ENCODE results near the gene ZNF423.
A peak's percentile ranks its signal among the peaks of the same experiment; 100 is the strongest.

The ZNF423 gene

GRCh38 chr16:49644145-49644463 is 211.8 kb downstream of the ZNF423 start:
- H3K9me3 ChIP-seq (ENCODE audit: control insufficient read depth, low read length), result peaks cover 20% of the 10 kb centered on the region
- H3K9ac ChIP-seq (ENCODE audit: low read length), result peak overlapping the region; percentile 77
- H3K4me1 ChIP-seq (ENCODE audit: control insufficient read depth, insufficient read depth, low read length), result peaks cover 28% of the 10 kb centered on the region
- DNase-seq (ENCODE audit: low read depth), result no peak
- H3K36me3 ChIP-seq (ENCODE audit: control insufficient read depth, insufficient read depth, low read length, severe bottlenecking), result no peaks in the 10 kb centered on the region
- peak overlapping the region; percentile 63 for H3K4me3 ChIP-seq (ENCODE audit: low read length)
- H3K27me3 ChIP-seq (replicated peaks; ENCODE audit: control insufficient read depth, insufficient read depth, low read length), result no peaks in the 10 kb centered on the region

GRCh38 chr16:49643429-49644144 is 212.3 kb downstream of the ZNF423 start:
- peak overlapping the region; percentile 77 for H3K9ac ChIP-seq (ENCODE audit: low read length)
- peak overlapping the region; percentile 63 for H3K4me3 ChIP-seq (ENCODE audit: low read length)
- no peaks in the 10 kb centered on the region for H3K27me3 ChIP-seq (replicated peaks; ENCODE audit: control insufficient read depth, insufficient read depth, low read length)
- H3K36me3 ChIP-seq (ENCODE audit: control insufficient read depth, insufficient read depth, low read length, severe bottlenecking), result no peaks in the 10 kb centered on the region
- H3K9me3 ChIP-seq (ENCODE audit: control insufficient read depth, low read length), result peaks cover 15% of the 10 kb centered on the region
- DNase-seq (ENCODE audit: low read depth), result peak; percentile 76
- H3K4me1 ChIP-seq (ENCODE audit: control insufficient read depth, insufficient read depth, low read length), result peaks cover 31% of the 10 kb centered on the region

GRCh38 chr16:49641250-49641649 is 214.7 kb downstream of the ZNF423 start:
- Histone ChIP-seq H3K4me3 (ENCODE audit: low read length) (no peak overlapping the region), H3K36me3 (ENCODE audit: control insufficient read depth, insufficient read depth, low read length, severe bottlenecking) (peaks cover 22% of the 10 kb centered on the region), H3K9me3 (ENCODE audit: control insufficient read depth, low read length) (no peaks in the 10 kb centered on the region), H3K9ac (ENCODE audit: low read length) (no peak overlapping the region), H3K27me3 (replicated peaks; ENCODE audit: control insufficient read depth, insufficient read depth, low read length) (no peaks in the 10 kb centered on the region), H3K4me1 (ENCODE audit: control insufficient read depth, insufficient read depth, low read length) (peaks cover 31% of the 10 kb centered on the region)
- no peak for DNase-seq (ENCODE audit: low read depth)

- DNase-seq (ENCODE audit: low read depth), result peak; percentile 4
- H3K4me3 ChIP-seq (ENCODE audit: low read length), result no peak overlapping the region
- no peak overlapping the region for H3K9ac ChIP-seq (ENCODE audit: low read length)
- peaks cover 27% of the 10 kb centered on the region for H3K36me3 ChIP-seq (ENCODE audit: control insufficient read depth, insufficient read depth, low read length, severe bottlenecking)
- peaks cover 31% of the 10 kb centered on the region for H3K4me1 ChIP-seq (ENCODE audit: control insufficient read depth, insufficient read depth, low read length)
- no peaks in the 10 kb centered on the region for H3K9me3 ChIP-seq (ENCODE audit: control insufficient read depth, low read length)
- H3K27me3 ChIP-seq (replicated peaks; ENCODE audit: control insufficient read depth, insufficient read depth, low read length), result no peaks in the 10 kb centered on the region
These were observed 215.3 kb downstream of the ZNF423 start for GRCh38 chr16:49640581-49640980.

GRCh38 chr16:49639739-49640431 is 216.0 kb downstream of the ZNF423 start:
- Histone ChIP-seq H3K27me3 (replicated peaks; ENCODE audit: control insufficient read depth, insufficient read depth, low read length) (no peaks in the 10 kb centered on the region), H3K4me1 (ENCODE audit: control insufficient read depth, insufficient read depth, low read length) (peaks cover 31% of the 10 kb centered on the region), H3K9me3 (ENCODE audit: control insufficient read depth, low read length) (no peaks in the 10 kb centered on the region), H3K4me3 (ENCODE audit: low read length) (peak overlapping the region; percentile 38), H3K9ac (ENCODE audit: low read length) (peak overlapping the region; percentile 53), H3K36me3 (ENCODE audit: control insufficient read depth, insufficient read depth, low read length, severe bottlenecking) (peaks cover 33% of the 10 kb centered on the region)
- DNase-seq (ENCODE audit: low read depth), result peak; percentile 85

GRCh38 chr16:49638673-49639610 is 217.0 kb downstream of the ZNF423 start:
- Histone ChIP-seq H3K4me1 (ENCODE audit: control insufficient read depth, insufficient read depth, low read length) (peaks cover 26% of the 10 kb centered on the region), H3K9ac (ENCODE audit: low read length) (peak overlapping the region; percentile 53), H3K9me3 (ENCODE audit: control insufficient read depth, low read length) (no peaks in the 10 kb centered on the region), H3K36me3 (ENCODE audit: control insufficient read depth, insufficient read depth, low read length, severe bottlenecking) (peaks cover 35% of the 10 kb centered on the region), H3K27me3 (replicated peaks; ENCODE audit: control insufficient read depth, insufficient read depth, low read length) (no peaks in the 10 kb centered on the region), H3K4me3 (ENCODE audit: low read length) (peak overlapping the region; percentile 38)
- peak; percentile 39 for DNase-seq (ENCODE audit: low read depth)

- Histone ChIP-seq H3K4me1 (ENCODE audit: control insufficient read depth, insufficient read depth, low read length) (peaks cover 17% of the 10 kb centered on the region), H3K36me3 (ENCODE audit: control insufficient read depth, insufficient read depth, low read length, severe bottlenecking) (peaks cover 35% of the 10 kb centered on the region), H3K27me3 (replicated peaks; ENCODE audit: control insufficient read depth, insufficient read depth, low read length) (no peaks in the 10 kb centered on the region), H3K4me3 (ENCODE audit: low read length) (no peak overlapping the region), H3K9me3 (ENCODE audit: control insufficient read depth, low read length) (no peaks in the 10 kb centered on the region), H3K9ac (ENCODE audit: low read length) (no peak overlapping the region)
- DNase-seq (ENCODE audit: low read depth), result no peak
These were observed 217.8 kb downstream of the ZNF423 start for GRCh38 chr16:49637933-49638672.

- Histone ChIP-seq H3K36me3 (ENCODE audit: control insufficient read depth, insufficient read depth, low read length, severe bottlenecking) (peaks cover 35% of the 10 kb centered on the region), H3K27me3 (replicated peaks; ENCODE audit: control insufficient read depth, insufficient read depth, low read length) (no peaks in the 10 kb centered on the region), H3K9ac (ENCODE audit: low read length) (no peak overlapping the region), H3K9me3 (ENCODE audit: control insufficient read depth, low read length) (no peaks in the 10 kb centered on the region), H3K4me1 (ENCODE audit: control insufficient read depth, insufficient read depth, low read length) (peaks cover 14% of the 10 kb centered on the region), H3K4me3 (ENCODE audit: low read length) (no peak overlapping the region)
- no peak for DNase-seq (ENCODE audit: low read depth)
These were observed 218.4 kb downstream of the ZNF423 start for GRCh38 chr16:49637511-49637910.

- Histone ChIP-seq H3K36me3 (ENCODE audit: control insufficient read depth, insufficient read depth, low read length, severe bottlenecking) (peaks cover 35% of the 10 kb centered on the region), H3K4me1 (ENCODE audit: control insufficient read depth, insufficient read depth, low read length) (peaks cover 21% of the 10 kb centered on the region), H3K9ac (ENCODE audit: low read length) (no peak overlapping the region), H3K27me3 (replicated peaks; ENCODE audit: control insufficient read depth, insufficient read depth, low read length) (no peaks in the 10 kb centered on the region), H3K4me3 (ENCODE audit: low read length) (no peak overlapping the region), H3K9me3 (ENCODE audit: control insufficient read depth, low read length) (no peaks in the 10 kb centered on the region)
- no peak for DNase-seq (ENCODE audit: low read depth)
These were observed 219.3 kb downstream of the ZNF423 start for GRCh38 chr16:49636608-49637007.

GRCh38 chr16:49635591-49636581 is 220.0 kb downstream of the ZNF423 start:
- Histone ChIP-seq H3K9me3 (ENCODE audit: control insufficient read depth, low read length) (no peaks in the 10 kb centered on the region), H3K4me3 (ENCODE audit: low read length) (no peak overlapping the region), H3K27me3 (replicated peaks; ENCODE audit: control insufficient read depth, insufficient read depth, low read length) (no peaks in the 10 kb centered on the region), H3K36me3 (ENCODE audit: control insufficient read depth, insufficient read depth, low read length, severe bottlenecking) (peaks cover 35% of the 10 kb centered on the region), H3K4me1 (ENCODE audit: control insufficient read depth, insufficient read depth, low read length) (peaks cover 27% of the 10 kb centered on the region), H3K9ac (ENCODE audit: low read length) (no peak overlapping the region)
- DNase-seq (ENCODE audit: low read depth), result no peak
